A549 (cell line): ENCODE measurements around the gene INSL3. TPM values are rescaled to one million over a fixed set of nuclear protein-coding genes. Genes with fewer than 3 reads are reported as not detected.

Experiments
- ATAC-seq, 2 experiments: fragments of 200-7000 bp in 1 of 2; fragments of >200 bp in 1 of 2; cut with Nextera tagmentation in 1 of 2; cut with Tn5 transposase in 1 of 2; 3 replicates each; pipeline versions ENCODE4 v1.8.0 to v1.9.1; 2018 to 2020; ENCODE audit warnings: mild to moderate bottlenecking in 1 of 2, moderate library complexity in 1 of 2
- CTCF ChIA-PET: fragments of 300-600 bp; sonication (Branson Sonifier 250); formaldehyde crosslinking; extraction: SDS; loops from one replicate; lab custom pipeline; 2021; ENCODE audit warnings: antibody characterized with exemption, inconsistent platforms; lab: Yijun Ruan, JAX
- POLR2A ChIA-PET: fragments of 350-600 bp; formaldehyde crosslinking; extraction: SDS; loops from one replicate; lab custom pipeline; 2021; ENCODE audit warnings: antibody characterized with exemption, inconsistent platforms; lab: Yijun Ruan, JAX
- DNase-seq, 2 experiments: peaks; one replicate each; pipeline versions ENCODE4 v3.0.0 to v3.0.0-alpha.2; 2011 to 2016; ENCODE audit warnings: low read depth in 1 of 2, low spot score in 1 of 2
- FAIRE-seq: peaks from 2 replicates; lab custom pipeline; 2011; peaks lifted over from hg19 to GRCh38; lab: Jason Lieb, UNC
- H3K27ac ChIP-seq, 2 experiments: fragments of >200 bp; sonication (Bioruptor Twin); formaldehyde crosslinking; 3 replicates each; pipeline ENCODE4 v1.5.1; 2016 to 2017
- H3K4me1 ChIP-seq: fragments of >200 bp; sonication (Bioruptor Twin); formaldehyde crosslinking; 3 replicates; pipeline ENCODE4 v1.6.1; 2016
- H3K4me2 ChIP-seq: fragments of >200 bp; sonication (Bioruptor Twin); formaldehyde crosslinking; 3 replicates; pipeline ENCODE4 v1.6.1; 2016
- H3K4me3 ChIP-seq: fragments of >200 bp; sonication (Bioruptor Twin); formaldehyde crosslinking; 3 replicates; pipeline ENCODE4 v1.5.1; 2016
- H3K9me3 ChIP-seq: fragments of >200 bp; sonication (Bioruptor Twin); formaldehyde crosslinking; 3 replicates; pipeline ENCODE4 v1.6.1; 2016
- CHD4 ChIP-seq: fragments of 200-600 bp; sonication (generic); IDR thresholded peaks from 2 replicates; pipeline ENCODE4 v1.6.1; 2016; ENCODE audit warnings: antibody characterized with exemption, mild to moderate bottlenecking, borderline replicate concordance
- CTCF ChIP-seq: fragments of >200 bp; sonication (Bioruptor Twin); formaldehyde crosslinking; IDR thresholded peaks from 3 replicates; pipeline ENCODE4 v1.5.1; 2016
- EHF ChIP-seq: fragments of 250-450 bp; sonication (Bioruptor Pico); IDR thresholded peaks from 2 replicates; pipeline ENCODE4 v1.5.0; 2020; ENCODE audit warnings: mild to moderate bottlenecking
- EHMT2 ChIP-seq: fragments of 200-600 bp; sonication (generic); IDR thresholded peaks from 2 replicates; pipeline ENCODE4 v1.6.1; 2016; ENCODE audit warnings: antibody characterized with exemption, low read depth, mild to moderate bottlenecking, moderate library complexity
- ESRRA ChIP-seq: fragments of 150-350 bp; IDR thresholded peaks from 2 replicates; pipeline ENCODE4 v1.6.1; 2014; ENCODE audit warnings: mild to moderate bottlenecking, low read length, borderline replicate concordance
- FOSL2 ChIP-seq, 2 experiments: fragments of 450-650 bp in 1 of 2; fragments of >200 bp in 1 of 2; sonication (Bioruptor Twin) in 1 of 2; formaldehyde crosslinking; IDR thresholded peaks; 2 replicates each; pipeline versions ENCODE4 v1.5.0 to v1.6.1; 2016 to 2020; ENCODE audit warnings: mild to moderate bottlenecking in 1 of 2, moderate library complexity in 1 of 2
- GATA3 ChIP-seq: IDR thresholded peaks from 2 replicates; pipeline ENCODE4 v1.6.1; 2012; ENCODE audit warnings: borderline replicate concordance
- HOXB5 ChIP-seq: fragments of 250-450 bp; sonication (Bioruptor Pico); IDR thresholded peaks from 2 replicates; pipeline ENCODE4 v1.5.0; 2020; ENCODE audit warnings: mild to moderate bottlenecking, moderate library complexity
- JUN ChIP-seq, 2 experiments: fragments of >200 bp; sonication (Bioruptor Twin); formaldehyde crosslinking; IDR thresholded peaks; 2 replicates in 1 of 2; 3 replicates in 1 of 2; pipeline ENCODE4 v1.6.1; 2016 to 2017
- JUNB ChIP-seq: fragments of >200 bp; sonication (Bioruptor Twin); formaldehyde crosslinking; IDR thresholded peaks from 2 replicates; pipeline ENCODE4 v1.6.1; 2016
- KDM1A ChIP-seq: fragments of 200-600 bp; sonication (generic); IDR thresholded peaks from 2 replicates; pipeline ENCODE4 v1.6.1; 2016; ENCODE audit warnings: low read depth, mild to moderate bottlenecking
- MAX ChIP-seq: IDR thresholded peaks from 2 replicates; pipeline ENCODE4 v1.6.1; 2012
- NFE2L2 ChIP-seq: fragments of 150-350 bp; conservative IDR thresholded peaks from 2 replicates; pipeline ENCODE4 v1.6.1; 2014; ENCODE audit warnings: low read length
- NPAS2 ChIP-seq: fragments of 250-450 bp; sonication (Bioruptor Pico); IDR thresholded peaks from 2 replicates; pipeline ENCODE4 v1.8.0; 2022; ENCODE audit warnings: mild to moderate bottlenecking, moderate library complexity, borderline replicate concordance
- NR3C1 ChIP-seq: fragments of >200 bp; sonication (Bioruptor Twin); formaldehyde crosslinking; IDR thresholded peaks from 3 replicates; pipeline ENCODE4 v1.6.1; 2017
- PHF8 ChIP-seq: fragments of 200-600 bp; sonication (generic); IDR thresholded peaks from 2 replicates; pipeline ENCODE4 v1.6.1; 2016; ENCODE audit warnings: low read depth, mild to moderate bottlenecking, antibody characterized with exemption, moderate library complexity, borderline replicate concordance
- POLR2AphosphoS2 ChIP-seq: conservative IDR thresholded peaks from 2 replicates; pipeline ENCODE4 v1.6.1; 2012; ENCODE audit warnings: low read length, improper control_type of control experiment, inconsistent platforms
- RARB ChIP-seq: fragments of 250-450 bp; sonication (Bioruptor Pico); IDR thresholded peaks from 2 replicates; pipeline ENCODE4 v1.8.0; 2021; ENCODE audit warnings: mild to moderate bottlenecking, moderate library complexity
- RCOR1 ChIP-seq: fragments of 150-350 bp; IDR thresholded peaks from 2 replicates; pipeline ENCODE4 v1.6.1; 2014; ENCODE audit warnings: antibody characterized with exemption, low read length, low read depth
- RFX5 ChIP-seq: fragments of 450-650 bp; IDR thresholded peaks from 2 replicates; pipeline ENCODE4 v1.7.1; 2014; ENCODE audit warnings: antibody characterized with exemption, mild to moderate bottlenecking, moderate library complexity
- RNF2 ChIP-seq: fragments of 200-600 bp; sonication (generic); IDR thresholded peaks from 2 replicates; pipeline ENCODE4 v1.6.1; 2016; ENCODE audit warnings: low read depth, mild to moderate bottlenecking, antibody characterized with exemption, moderate library complexity, borderline replicate concordance
- SMC3 ChIP-seq: fragments of >200 bp; sonication (Bioruptor Twin); formaldehyde crosslinking; IDR thresholded peaks from 3 replicates; pipeline ENCODE4 v1.6.1; 2018; ENCODE audit warnings: inconsistent platforms
- TP53 ChIP-seq: fragments of 250-450 bp; sonication (Bioruptor Pico); IDR thresholded peaks from 2 replicates; pipeline ENCODE4 v1.5.0; 2021; ENCODE audit warnings: mild to moderate bottlenecking, moderate library complexity
- USF2 ChIP-seq: fragments of 450-650 bp; IDR thresholded peaks from 2 replicates; pipeline ENCODE4 v1.6.1; 2014; ENCODE audit warnings: antibody characterized with exemption
- ZFP36 ChIP-seq: fragments of 450-650 bp; IDR thresholded peaks from 2 replicates; pipeline ENCODE4 v1.6.1; 2014; ENCODE audit warnings: borderline replicate concordance; ENCODE audit not compliant: partially characterized antibody
- WGBS: methylation state at CpG from one replicate; pipeline ENCODE4 v1.1.6; 2017; ENCODE audit errors: missing lambda C conversion rate; 5-methylcytosine and 5-hydroxymethylcytosine counted together
- polyA plus RNA-seq, 4 experiments: library from polyadenylated mRNA; depleted of rRNA in 3 of 4; stranded (reverse); fragments of >200 nt; fragmentation: RNase III in 1 of 4; extraction: RNeasy Plus Mini Kit Qiagen cat#74134 plus additional on column Dnase treatment in 1 of 4; gene quantifications; 2 replicates in 3 of 4; 3 replicates in 1 of 4; pipeline ENCODE4 v1.2.3, GENCODE V29; 2011 to 2017
- TF ChIP-seq, protein P1 (sequence below): fragments of 250-450 bp; sonication (Bioruptor Pico); IDR thresholded peaks from 2 replicates; pipeline ENCODE4 v1.5.0; 2021; ENCODE audit warnings: mild to moderate bottlenecking, moderate library complexity, borderline replicate concordance
- TF ChIP-seq, protein P2 (sequence below): fragments of >200 bp; sonication (Bioruptor Twin); formaldehyde crosslinking; IDR thresholded peaks from 2 replicates; pipeline ENCODE4 v1.6.1; 2016
- TF ChIP-seq, protein P3 (sequence below): IDR thresholded peaks from 2 replicates; pipeline ENCODE4 v1.6.1; 2012; ENCODE audit warnings: low read depth, borderline replicate concordance

INSL3 gene
- polyA plus RNA-seq, 2 of the 4 experiments (the other 2 are of a cell fraction) = 0.25 to 0.27 TPM

DNA sequence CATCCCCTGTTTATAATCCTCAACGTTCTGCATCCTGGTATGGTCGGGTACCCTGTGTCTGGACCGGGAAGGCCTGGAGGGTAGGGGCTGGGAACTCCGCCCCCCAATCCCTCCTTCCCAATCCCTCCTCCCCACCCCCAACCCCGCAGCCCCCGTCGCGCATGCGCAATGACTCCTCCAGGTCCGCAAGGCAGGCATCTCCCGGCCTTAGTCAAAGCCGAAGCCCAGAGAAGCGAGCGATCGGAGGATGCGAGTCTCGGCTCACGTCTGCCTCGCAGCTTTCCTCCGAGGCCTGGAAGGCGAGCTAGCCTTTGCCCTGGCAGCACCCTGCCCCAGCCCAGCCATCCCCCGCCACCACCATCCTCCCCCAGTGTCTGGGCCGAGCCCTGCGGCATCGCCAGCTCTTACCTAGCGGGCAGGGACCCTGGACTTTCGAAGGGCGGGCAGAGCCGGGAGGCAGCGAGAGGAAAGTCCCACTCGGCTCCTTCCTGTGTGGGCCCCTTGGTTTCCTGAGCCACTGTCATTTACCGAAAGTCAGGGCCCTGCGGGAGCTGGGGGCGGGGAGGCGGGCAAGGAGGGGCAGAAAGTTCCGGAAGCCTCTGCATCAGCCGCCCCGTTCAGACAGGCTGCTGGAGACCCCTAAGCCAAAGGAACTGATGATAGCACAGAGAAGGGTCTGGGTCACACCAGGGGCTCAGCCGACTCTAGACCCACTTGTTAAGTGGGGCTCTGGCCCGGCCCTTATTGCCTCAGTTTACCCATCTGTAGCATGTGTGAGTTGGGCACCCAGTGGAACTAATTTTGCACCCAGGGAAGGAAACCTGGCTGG lies 26.4 kb upstream of the INSL3 start, which contains the start of gene JAK3:
Gene JAK3 (minus strand): TSS at position 445 of the 829 bp plus-strand sequence. CDS start 3,565 bp downstream, outside the sequence.
- no peak within 1 kb of the TSS for H3K27ac ChIP-seq
- CTCF ChIA-PET = interaction anchor here (1.0 kb wide), 1 partner anchor 8 kb away, joined by 3 read pairs; no protein-coding TSS in a partner anchor
- H3K4me3 ChIP-seq = no peak within 1 kb of the TSS
- POLR2A ChIA-PET = no interaction called here
- 82% methylated on average over 13 of the region's 40 CpGs for WGBS
- DNase-seq (no peak), ATAC-seq (no peak), FAIRE-seq (no peak)
- H3K4me1 ChIP-seq = peaks cover 3% of the 10 kb centered on the region
- H3K9me3 ChIP-seq = no peaks in the 10 kb centered on the region
- no peak within 1 kb of the TSS for H3K4me2 ChIP-seq
- TF ChIP-seq SMC3 (no peak), FOSL2 (IDR thresholded peaks at IDR 0.05) (no peak), FOSL2 (CRISPR knock-in tag; IDR thresholded peaks at IDR 0.05) (no peak), JUN (IDR thresholded peaks at IDR 0.05) (no peak), RARB (CRISPR knock-in tag) (no peak), RCOR1 (no peak), CTCF (no peak), PHF8 (no peak), ZFP36 (no peak), NFE2L2 (no peak), EHMT2 (no peak), POLR2AphosphoS2 (no peak), NPAS2 (CRISPR knock-in tag) (no peak), RFX5 (no peak), KDM1A (no peak), HOXB5 (CRISPR knock-in tag) (no peak), NR3C1 (no peak), MAX (no peak)
- TF ChIP-seq, protein P1, sequence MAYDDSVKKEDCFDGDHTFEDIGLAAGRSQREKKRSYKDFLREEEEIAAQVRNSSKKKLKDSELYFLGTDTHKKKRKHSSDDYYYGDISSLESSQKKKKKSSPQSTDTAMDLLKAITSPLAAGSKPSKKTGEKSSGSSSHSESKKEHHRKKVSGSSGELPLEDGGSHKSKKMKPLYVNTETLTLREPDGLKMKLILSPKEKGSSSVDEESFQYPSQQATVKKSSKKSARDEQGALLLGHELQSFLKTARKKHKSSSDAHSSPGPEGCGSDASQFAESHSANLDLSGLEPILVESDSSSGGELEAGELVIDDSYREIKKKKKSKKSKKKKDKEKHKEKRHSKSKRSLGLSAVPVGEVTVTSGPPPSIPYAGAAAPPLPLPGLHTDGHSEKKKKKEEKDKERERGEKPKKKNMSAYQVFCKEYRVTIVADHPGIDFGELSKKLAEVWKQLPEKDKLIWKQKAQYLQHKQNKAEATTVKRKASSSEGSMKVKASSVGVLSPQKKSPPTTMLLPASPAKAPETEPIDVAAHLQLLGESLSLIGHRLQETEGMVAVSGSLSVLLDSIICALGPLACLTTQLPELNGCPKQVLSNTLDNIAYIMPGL (CRISPR knock-in tag) = no peak

DNA sequence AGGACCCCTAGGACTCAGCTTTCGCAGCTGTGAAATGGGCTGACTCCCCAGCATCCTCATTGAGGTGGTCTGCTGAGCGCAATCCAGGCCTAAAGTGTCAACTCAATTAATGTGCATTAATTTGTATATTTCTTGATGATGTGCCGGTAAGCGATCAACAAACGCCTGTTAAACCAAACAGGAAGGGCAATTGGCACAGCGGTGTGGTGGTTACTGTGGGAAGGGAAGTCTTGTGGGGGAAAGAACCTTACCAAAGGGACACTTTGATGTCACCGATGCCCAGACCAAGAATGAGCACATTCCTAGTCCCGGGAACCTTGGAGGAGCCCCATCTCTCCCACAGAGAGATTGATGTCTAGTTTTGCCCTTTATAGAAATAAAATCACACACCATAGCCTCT lies 24.8 kb upstream of the INSL3 start:
- DNase-seq (no peak), FAIRE-seq (no peak), ATAC-seq (no peak)
- 96% methylated on average over 8 of the region's 8 CpGs for WGBS
- Histone ChIP-seq H3K4me2 (no peak overlapping the region), H3K4me1 (peaks cover 6% of the 10 kb centered on the region), H3K9me3 (no peaks in the 10 kb centered on the region), H3K27ac (no peak overlapping the region), H3K4me3 (no peak overlapping the region)
- ChIA-PET CTCF (interaction anchor here (1.9 kb wide), 1 partner anchor 10 kb away, joined by 11 read pairs; no protein-coding TSS in a partner anchor), POLR2A (no interaction called here)
- TF ChIP-seq ESRRA = no peak
- no peak for TF ChIP-seq JUN (IDR thresholded peaks at IDR 0.05)
- no peak for TF ChIP-seq HOXB5 (CRISPR knock-in tag)
- no peak for TF ChIP-seq GATA3
- TF ChIP-seq, protein P1 (CRISPR knock-in tag) = no peak
- TF ChIP-seq TP53 = no peak
- TF ChIP-seq NFE2L2 = no peak
- TF ChIP-seq, protein P2, sequence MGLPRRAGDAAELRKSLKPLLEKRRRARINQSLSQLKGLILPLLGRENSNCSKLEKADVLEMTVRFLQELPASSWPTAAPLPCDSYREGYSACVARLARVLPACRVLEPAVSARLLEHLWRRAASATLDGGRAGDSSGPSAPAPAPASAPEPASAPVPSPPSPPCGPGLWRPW = no peak
- no peak for TF ChIP-seq USF2
- no peak for TF ChIP-seq RNF2
- no peak for TF ChIP-seq PHF8
- no peak for TF ChIP-seq ZFP36
- TF ChIP-seq EHF = no peak
- TF ChIP-seq, protein P3, sequence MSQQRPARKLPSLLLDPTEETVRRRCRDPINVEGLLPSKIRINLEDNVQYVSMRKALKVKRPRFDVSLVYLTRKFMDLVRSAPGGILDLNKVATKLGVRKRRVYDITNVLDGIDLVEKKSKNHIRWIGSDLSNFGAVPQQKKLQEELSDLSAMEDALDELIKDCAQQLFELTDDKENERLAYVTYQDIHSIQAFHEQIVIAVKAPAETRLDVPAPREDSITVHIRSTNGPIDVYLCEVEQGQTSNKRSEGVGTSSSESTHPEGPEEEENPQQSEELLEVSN = no peak
- no peak for TF ChIP-seq JUNB
- no peak for TF ChIP-seq FOSL2 (IDR thresholded peaks at IDR 0.05)
- TF ChIP-seq FOSL2 (CRISPR knock-in tag; IDR thresholded peaks at IDR 0.05) = no peak
- no peak for TF ChIP-seq CHD4
